H1 (cell line): ENCODE results near the gene PDPK1. TPM values are rescaled to one million over a fixed set of nuclear protein-coding genes. Genes with fewer than 3 reads are reported as not detected.

Experiments used
- CBX5 ChIP-seq: fragments of 300-800, 300-1000 bp; sonication (generic); IDR thresholded peaks from 2 replicates; pipeline ENCODE4 v1.7.1; 2016; ENCODE audit warnings: antibody characterized with exemption, low read length, low read depth
- CREB1 ChIP-seq: IDR thresholded peaks from 2 replicates; pipeline ENCODE4 v1.6.1; 2012; ENCODE audit warnings: inconsistent platforms
- CTCF ChIP-seq, 3 experiments: IDR thresholded peaks; 1 replicate in 2 of 3; 2 replicates in 1 of 3; pipeline versions ENCODE4 v1.5.1 to v1.6.1; 2011; ENCODE audit warnings: low read length in 3 of 3, mild to moderate bottlenecking in 3 of 3, inconsistent platforms in 2 of 3, low read depth in 1 of 3, moderate library complexity in 1 of 3; ENCODE audit not compliant: insufficient read depth in 1 of 3; ENCODE audit errors: control extremely low read depth in 1 of 3
- E2F6 ChIP-seq: IDR thresholded peaks from 2 replicates; pipeline ENCODE4 v1.6.1; 2012; ENCODE audit warnings: inconsistent platforms
- EZH2 ChIP-seq: fragments of 200-600 bp; sonication (generic); IDR thresholded peaks from 2 replicates; pipeline ENCODE4 v1.7.1; 2012; ENCODE audit warnings: low read depth, mild to moderate bottlenecking, moderate library complexity, low read length, inconsistent platforms; ENCODE audit not compliant: severe bottlenecking
- HDAC6 ChIP-seq: IDR thresholded peaks from one replicate; pipeline ENCODE4 v1.7.1; 2012; ENCODE audit warnings: low read depth, mild to moderate bottlenecking, inconsistent platforms, low read length, moderate library complexity
- JUN ChIP-seq: IDR thresholded peaks from 2 replicates; pipeline ENCODE4 v1.6.1; 2011; ENCODE audit warnings: low read depth, mild to moderate bottlenecking, improper control_type of control experiment, low read length
- MAFK ChIP-seq: IDR thresholded peaks from 2 replicates; pipeline ENCODE4 v1.6.1; 2012; ENCODE audit warnings: low read depth, mild to moderate bottlenecking, improper control_type of control experiment, low read length
- POLR2AphosphoS5 ChIP-seq: IDR thresholded peaks from 2 replicates; pipeline ENCODE4 v1.6.1; 2011; ENCODE audit warnings: low read depth, low read length
- RAD21 ChIP-seq, 2 experiments: IDR thresholded peaks in 1 of 2; conservative IDR thresholded peaks in 1 of 2; 2 replicates each; pipeline ENCODE4 v1.6.1; 2011; ENCODE audit warnings: low read depth in 2 of 2, low read length in 2 of 2, improper control_type of control experiment in 1 of 2, inconsistent platforms in 1 of 2, mild to moderate bottlenecking in 1 of 2, moderate library complexity in 1 of 2
- RBBP5 ChIP-seq: IDR thresholded peaks from 2 replicates; pipeline ENCODE4 v1.7.1; 2012; ENCODE audit warnings: low read depth, mild to moderate bottlenecking, inconsistent platforms, low read length, moderate library complexity, borderline replicate concordance
- SAP30 ChIP-seq: fragments of 300-600 bp; sonication (generic); IDR thresholded peaks from 2 replicates; pipeline ENCODE4 v1.7.1; 2012; ENCODE audit warnings: low read length, moderate library complexity, mild to moderate bottlenecking, inconsistent platforms; ENCODE audit not compliant: insufficient read depth, insufficient replicate concordance
- SP1 ChIP-seq: IDR thresholded peaks from 2 replicates; pipeline ENCODE4 v1.6.1; 2011; ENCODE audit warnings: low read depth, low read length
- TAF7 ChIP-seq: optimal IDR thresholded peaks from 2 replicates; pipeline ENCODE3; 2011; ENCODE audit warnings: low read depth, mild to moderate bottlenecking, inconsistent platforms, low read length, moderate library complexity, borderline replicate concordance
- TBP ChIP-seq: IDR thresholded peaks from 2 replicates; pipeline ENCODE4 v1.6.1; 2011; ENCODE audit warnings: low read depth, low read length, improper control_type of control experiment
- TEAD4 ChIP-seq: IDR thresholded peaks from 2 replicates; pipeline ENCODE4 v1.6.1; 2012; ENCODE audit warnings: low read depth, low read length, inconsistent platforms, mixed read lengths
- polyA plus RNA-seq, 7 experiments: library from polyadenylated mRNA; depleted of rRNA in 3 of 7; stranded (reverse) in 5 of 7; unstranded in 2 of 7; fragments of >200 nt in 5 of 7; fragments of 200-250 nt in 2 of 7; gene quantifications; 1 replicate in 5 of 7; 2 replicates in 1 of 7; 4 replicates in 1 of 7; pipeline versions ENCODE4 v1.2.1 to v1.2.3, GENCODE V29; 2011 to 2013; ENCODE audit warnings: missing spikeins in 2 of 7, mixed read lengths in 2 of 7
- total RNA-seq: library from RNA; stranded (reverse); fragmentation: NEBNext Ultra II Directional; extraction: Animal tissue kit (Norgen Biotek cat#: 25700); gene quantifications from 2 replicates; pipeline ENCODE4 v1.2.1, GENCODE V29; 2021
- TF ChIP-seq, protein P1 (sequence below): IDR thresholded peaks from 2 replicates; pipeline ENCODE4 v1.6.1; 2012; ENCODE audit warnings: inconsistent platforms

Gene PDPK1
- total and polyA plus RNA-seq, 2 of the 8 experiments (the other 6 are each of a cell fraction or from before 2014, with no cell fraction given), result 17.1 to 27.8 TPM

GRCh38 chr16:2537451-2538379 is at the start of gene PDPK1 (continued):
- TF ChIP-seq CTCF (IDR thresholded peaks at IDR 0.05; ENCODE audit: control extremely low read depth in 1 of 3, insufficient read depth in 1 of 3, low read depth in 1 of 3, low read length in 3 of 3) (no peak), RAD21 (IDR thresholded peaks at IDR 0.05 in 1 of 2, conservative IDR thresholded peaks at IDR 0.05 in 1 of 2; ENCODE audit: low read depth in 2 of 2, low read length in 2 of 2) (no peak), SAP30 (no peak), TEAD4 (no peak), SP1 (0 out of 2 replicates have a peak, but pooled peaks have one; percentile 21), MAFK (no peak), EZH2 (no peak), CBX5 (no peak), RBBP5 (peak; percentile 55; the same call in 1 of the 2 replicates), TAF7 (peak; percentile 76), JUN (no peak), CREB1 (peak; percentile 68), E2F6 (no peak), POLR2AphosphoS5 (peak; percentile 43; the same call in 1 of the 2 replicates), TBP (peak; percentile 35; the same call in 1 of the 2 replicates), HDAC6 (no peak)
- TF ChIP-seq, protein P1, sequence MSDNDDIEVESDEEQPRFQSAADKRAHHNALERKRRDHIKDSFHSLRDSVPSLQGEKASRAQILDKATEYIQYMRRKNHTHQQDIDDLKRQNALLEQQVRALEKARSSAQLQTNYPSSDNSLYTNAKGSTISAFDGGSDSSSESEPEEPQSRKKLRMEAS, result 0 out of 2 replicates have a peak, but pooled peaks have one; percentile 13
